Loucy (cell line): ENCODE data around the gene PURA.

Source experiments
- H2AFZ ChIP-seq: fragments of 200-600 bp; sonication (generic); 2 replicates; pipeline ENCODE4 v1.6.0; 2016; ENCODE audit warnings: antibody characterized with exemption, mild to moderate bottlenecking, low read length, moderate library complexity
- H3F3A ChIP-seq: fragments of 200-600 bp; 2 replicates; pipeline ENCODE4 v1.6.0; 2016; ENCODE audit warnings: antibody characterized with exemption, low read depth, mild to moderate bottlenecking
- H3K27me3 ChIP-seq: fragments of 200-600 bp; sonication (generic); 2 replicates; pipeline ENCODE4 v1.6.1; 2014; ENCODE audit warnings: low read length, mild to moderate bottlenecking; ENCODE audit not compliant: insufficient read depth, poor library complexity, severe bottlenecking
- H3K36me3 ChIP-seq: fragments of 200-600 bp; sonication (generic); 2 replicates; pipeline ENCODE4 v1.6.1; 2016; ENCODE audit warnings: low read length; ENCODE audit not compliant: insufficient read depth
- H3K4me1 ChIP-seq: fragments of 200-600 bp; sonication (generic); 2 replicates; pipeline ENCODE4 v1.5.1; 2014; ENCODE audit warnings: low read length, mild to moderate bottlenecking; ENCODE audit not compliant: insufficient read depth, poor library complexity, severe bottlenecking
- H3K4me2 ChIP-seq: fragments of 200-600 bp; sonication (generic); 2 replicates; pipeline ENCODE4 v1.6.0; 2014; ENCODE audit warnings: antibody characterized with exemption, low read length, low read depth, mild to moderate bottlenecking; ENCODE audit not compliant: poor library complexity, severe bottlenecking
- H3K4me3 ChIP-seq: fragments of 200-600 bp; sonication (generic); 2 replicates; pipeline ENCODE4 v1.5.1; 2014; ENCODE audit warnings: low read length, mild to moderate bottlenecking, mixed read lengths; ENCODE audit not compliant: poor library complexity, severe bottlenecking
- H3K79me2 ChIP-seq: fragments of 200-600 bp; sonication (generic); 2 replicates; pipeline ENCODE4 v1.6.1; 2014; ENCODE audit warnings: low read length; ENCODE audit not compliant: insufficient read depth
- H3K9ac ChIP-seq: fragments of 200-600 bp; sonication (generic); 2 replicates; pipeline ENCODE4 v1.6.0; 2014; ENCODE audit warnings: mild to moderate bottlenecking, low read depth, low read length, moderate library complexity; ENCODE audit not compliant: poor library complexity, severe bottlenecking
- H3K9me2 ChIP-seq: fragments of 200-600 bp; sonication (generic); replicated peaks from 2 replicates; pipeline ENCODE4 v1.6.1; 2016; ENCODE audit warnings: low read depth, low read length, mixed read lengths
- H3K9me3 ChIP-seq: fragments of 200-600 bp; sonication (generic); 2 replicates; pipeline ENCODE4 v1.6.1; 2014; ENCODE audit warnings: mild to moderate bottlenecking, antibody characterized with exemption, low read length, low read depth; ENCODE audit not compliant: insufficient read depth
- H4K20me1 ChIP-seq: fragments of 200-600 bp; sonication (generic); 2 replicates; pipeline ENCODE4 v1.6.0; 2014; ENCODE audit warnings: antibody characterized with exemption, low read length, mild to moderate bottlenecking; ENCODE audit not compliant: insufficient read depth, poor library complexity, severe bottlenecking
- EZH2phosphoT487 ChIP-seq: fragments of 200-600 bp; IDR thresholded peaks from 2 replicates; pipeline ENCODE4 v1.6.1; 2018; ENCODE audit warnings: antibody characterized with exemption, mild to moderate bottlenecking, moderate library complexity, borderline replicate concordance
- TF ChIP-seq, protein P1 (sequence below): fragments of 200-600 bp; sonication (generic); conservative IDR thresholded peaks from 2 replicates; pipeline ENCODE4 v1.5.1; 2014; ENCODE audit warnings: mild to moderate bottlenecking, antibody characterized with exemption, low read length

PURA gene

GRCh38 chr5:140113699-140114263, at the start of gene PURA:
PURA (plus strand) TSS chr5:140114109; CDS start chr5:140114182, 73 bp downstream.
- Histone ChIP-seq H3F3A (no peaks in the 10 kb centered on the region), H3K36me3 (no peaks in the 10 kb centered on the region), H3K9me3 (no peaks in the 10 kb centered on the region), H3K9ac (peak within 1 kb of the TSS; percentile 78), H3K27me3 (no peaks in the 10 kb centered on the region), H3K4me3 (peak within 1 kb of the TSS; percentile 78), H3K4me1 (peaks cover 64% of the 10 kb centered on the region), H3K9me2 (no peaks in the 10 kb centered on the region), H4K20me1 (peaks cover 69% of the 10 kb centered on the region), H3K4me2 (peak within 1 kb of the TSS; percentile 74), H2AFZ (peak within 1 kb of the TSS; percentile 62; the same call in 1 of the 2 replicates), H3K79me2 (peaks cover 92% of the 10 kb centered on the region)
- TF ChIP-seq, protein P1, sequence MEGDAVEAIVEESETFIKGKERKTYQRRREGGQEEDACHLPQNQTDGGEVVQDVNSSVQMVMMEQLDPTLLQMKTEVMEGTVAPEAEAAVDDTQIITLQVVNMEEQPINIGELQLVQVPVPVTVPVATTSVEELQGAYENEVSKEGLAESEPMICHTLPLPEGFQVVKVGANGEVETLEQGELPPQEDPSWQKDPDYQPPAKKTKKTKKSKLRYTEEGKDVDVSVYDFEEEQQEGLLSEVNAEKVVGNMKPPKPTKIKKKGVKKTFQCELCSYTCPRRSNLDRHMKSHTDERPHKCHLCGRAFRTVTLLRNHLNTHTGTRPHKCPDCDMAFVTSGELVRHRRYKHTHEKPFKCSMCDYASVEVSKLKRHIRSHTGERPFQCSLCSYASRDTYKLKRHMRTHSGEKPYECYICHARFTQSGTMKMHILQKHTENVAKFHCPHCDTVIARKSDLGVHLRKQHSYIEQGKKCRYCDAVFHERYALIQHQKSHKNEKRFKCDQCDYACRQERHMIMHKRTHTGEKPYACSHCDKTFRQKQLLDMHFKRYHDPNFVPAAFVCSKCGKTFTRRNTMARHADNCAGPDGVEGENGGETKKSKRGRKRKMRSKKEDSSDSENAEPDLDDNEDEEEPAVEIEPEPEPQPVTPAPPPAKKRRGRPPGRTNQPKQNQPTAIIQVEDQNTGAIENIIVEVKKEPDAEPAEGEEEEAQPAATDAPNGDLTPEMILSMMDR, result no peak; the same call in none of the 2 replicates
- no peak for TF ChIP-seq EZH2phosphoT487

GRCh38 chr5:140072812-140073211, 41.1 kb upstream of the PURA start:
- H2AFZ ChIP-seq, result no peak overlapping the region
- no peak for TF ChIP-seq EZH2phosphoT487

GRCh38 chr5:140073296-140073695, 40.6 kb upstream of the PURA start:
- H4K20me1 ChIP-seq, result no peaks in the 10 kb centered on the region
- no peaks in the 10 kb centered on the region for H3F3A ChIP-seq
- H3K4me3 ChIP-seq, result no peak overlapping the region
- no peaks in the 10 kb centered on the region for H3K27me3 ChIP-seq
- no peaks in the 10 kb centered on the region for H3K9me3 ChIP-seq
- H3K9ac ChIP-seq, result no peak overlapping the region
- no peaks in the 10 kb centered on the region for H3K9me2 ChIP-seq
- H3K36me3 ChIP-seq, result no peaks in the 10 kb centered on the region
- no peaks in the 10 kb centered on the region for H3K79me2 ChIP-seq
- H3K4me1 ChIP-seq, result no peaks in the 10 kb centered on the region
- no peak overlapping the region for H2AFZ ChIP-seq
- no peak overlapping the region for H3K4me2 ChIP-seq
- TF ChIP-seq EZH2phosphoT487, result no peak
- TF ChIP-seq, protein P1, result peak; percentile 82

More at GRCh38 chr5:140072812-140073211, 41.1 kb upstream of the PURA start:
- no peaks in the 10 kb centered on the region for H3K9me2 ChIP-seq
- H3F3A ChIP-seq, result no peaks in the 10 kb centered on the region
- H4K20me1 ChIP-seq, result no peaks in the 10 kb centered on the region
- no peaks in the 10 kb centered on the region for H3K79me2 ChIP-seq
- H3K4me1 ChIP-seq, result no peaks in the 10 kb centered on the region
- no peak overlapping the region for H3K4me2 ChIP-seq
- H3K9me3 ChIP-seq, result no peaks in the 10 kb centered on the region
- no peaks in the 10 kb centered on the region for H3K36me3 ChIP-seq
- no peak overlapping the region for H3K4me3 ChIP-seq
- H3K9ac ChIP-seq, result no peak overlapping the region
- H3K27me3 ChIP-seq, result no peaks in the 10 kb centered on the region

DNA sequence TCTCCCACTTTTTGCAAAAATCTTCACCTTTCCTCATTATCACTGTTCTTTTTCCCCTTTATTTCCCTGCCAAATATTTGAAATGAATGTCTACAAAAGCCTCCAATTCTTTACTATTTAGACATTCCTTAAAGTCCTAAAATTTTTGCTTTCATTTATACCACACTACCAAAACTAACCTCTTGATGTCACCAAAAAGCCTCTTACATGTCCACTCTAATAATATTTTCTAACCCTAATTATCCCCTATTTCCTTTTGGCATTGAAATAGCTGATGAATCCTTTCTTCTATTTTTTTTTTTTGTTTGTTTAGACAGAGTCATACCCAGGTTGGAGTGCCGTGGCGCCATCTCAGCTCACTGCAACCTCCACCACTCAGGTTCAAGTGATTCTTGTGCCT, 38.5 kb upstream of the PURA start:
- Histone ChIP-seq H3K36me3 (no peaks in the 10 kb centered on the region), H3F3A (no peaks in the 10 kb centered on the region), H3K9me3 (no peaks in the 10 kb centered on the region), H3K9ac (no peak overlapping the region), H2AFZ (no peak overlapping the region), H4K20me1 (no peaks in the 10 kb centered on the region), H3K9me2 (no peaks in the 10 kb centered on the region), H3K4me2 (no peak overlapping the region), H3K79me2 (no peaks in the 10 kb centered on the region), H3K4me1 (no peaks in the 10 kb centered on the region), H3K4me3 (no peak overlapping the region), H3K27me3 (no peaks in the 10 kb centered on the region)
- TF ChIP-seq EZH2phosphoT487, result no peak
- TF ChIP-seq, protein P1, result peak; percentile 60
